GM19468 (cell line): Measurements from ENCODE around the gene ESPNL.

Experiments
- ATAC-seq: cut with Tn5 transposase; IDR thresholded peaks from one replicate; pipeline ENCODE4 v1.9.1; 2021; ENCODE audit warnings: mild to moderate bottlenecking, moderate library complexity, moderate number of reproducible peaks; ENCODE audit not compliant: unreplicated experiment; ENCODE audit errors: extremely low read depth

The ESPNL gene

GRCh38 chr2:238139196-238140039 is 39.3 kb downstream of the ESPNL start:
- ATAC-seq: no peak

- no peak for ATAC-seq
Measured at GRCh38 chr2:238140040-238140439, 39.9 kb downstream of the ESPNL start.

GRCh38 chr2:238140721-238141540 is 40.8 kb downstream of the ESPNL start:
- ATAC-seq: no peak

GRCh38 chr2:238141541-238142318 is 41.6 kb downstream of the ESPNL start:
- no peak for ATAC-seq

- no peak for ATAC-seq
Measured at GRCh38 chr2:238142382-238143205, 42.5 kb downstream of the ESPNL start.

- no peak for ATAC-seq
Measured at GRCh38 chr2:238143239-238143951, 43.3 kb downstream of the ESPNL start.

- ATAC-seq: no peak
Measured at GRCh38 chr2:238144262-238144661, 44.1 kb downstream of the ESPNL start.

GRCh38 chr2:238145046-238145445 is 44.9 kb downstream of the ESPNL start:
- no peak for ATAC-seq

- no peak for ATAC-seq
Measured at GRCh38 chr2:238145851-238146250, 45.7 kb downstream of the ESPNL start.

GRCh38 chr2:238146884-238147544 is 46.9 kb downstream of the ESPNL start:
- ATAC-seq: no peak

GRCh38 chr2:238148981-238149380 is 48.8 kb downstream of the ESPNL start:
- no peak for ATAC-seq

GRCh38 chr2:238149841-238150572 is 49.9 kb downstream of the ESPNL start:
- no peak for ATAC-seq

- ATAC-seq: no peak
Measured at GRCh38 chr2:238150686-238151085, 50.5 kb downstream of the ESPNL start.

- no peak for ATAC-seq
Measured at GRCh38 chr2:238151205-238151604, 51.1 kb downstream of the ESPNL start.

- no peak for ATAC-seq
Measured at GRCh38 chr2:238151628-238152235, 51.6 kb downstream of the ESPNL start.

- no peak for ATAC-seq
Measured at GRCh38 chr2:238152771-238153688, 52.9 kb downstream of the ESPNL start.
